ENCODE measurements around the gene FOSL2. TPM values are rescaled to one million over a fixed set of nuclear protein-coding genes. Genes with fewer than 3 reads are reported as not detected.

FOSL2 gene
- total RNA-seq, 1 donor from 2014 or later, result 185 TPM

GRCh38 chr2:28408764-28409599 lies 16.3 kb downstream of the FOSL2 start:
- peaks cover 100% of the 10 kb centered on the region in 2 donors for H3K36me3 ChIP-seq
- intact Hi-C loops (cut with DNase I), result no loop called here
- H3K4me1 ChIP-seq, result peaks cover 11 to 50% of the 10 kb centered on the region in 2 donors
- no peaks in the 10 kb centered on the region for H3K27me3 ChIP-seq
- peak overlapping the region; percentile 19 to 38 for H3K27ac ChIP-seq
- no peak for TF ChIP-seq CTCF (IDR thresholded peaks at IDR 0.05)
- DNase-seq (ENCODE audit: low spot score in 2 of 2), result no peak
- H3K4me3 ChIP-seq, result no peak overlapping the region
- no peaks in the 10 kb centered on the region for H3K9me3 ChIP-seq

- intact Hi-C loops (cut with DNase I), result no loop called here
- H3K27me3 ChIP-seq, result no peaks in the 10 kb centered on the region
- H3K27ac ChIP-seq, result no peak overlapping the region
- peaks cover 14 to 48% of the 10 kb centered on the region in 2 donors for H3K4me1 ChIP-seq
- H3K9me3 ChIP-seq, result no peaks in the 10 kb centered on the region
- H3K36me3 ChIP-seq, result peaks cover 99% of the 10 kb centered on the region in 2 donors
- no peak overlapping the region for H3K4me3 ChIP-seq
- DNase-seq (ENCODE audit: low spot score in 2 of 2), result no peak
- no peak for TF ChIP-seq CTCF (IDR thresholded peaks at IDR 0.05)
Observed at GRCh38 chr2:28411166-28411755, 18.6 kb downstream of the FOSL2 start.

GRCh38 chr2:28411956-28412609 lies 19.4 kb downstream of the FOSL2 start:
- no peak overlapping the region for H3K4me3 ChIP-seq
- H3K4me1 ChIP-seq, result peaks cover 14 to 40% of the 10 kb centered on the region in 2 donors
- H3K27me3 ChIP-seq, result no peaks in the 10 kb centered on the region
- intact Hi-C loops (cut with DNase I), result no loop called here
- no peak for TF ChIP-seq CTCF (IDR thresholded peaks at IDR 0.05)
- no peak for DNase-seq (ENCODE audit: low spot score in 2 of 2)
- H3K9me3 ChIP-seq, result no peaks in the 10 kb centered on the region
- peaks cover 90 to 91% of the 10 kb centered on the region in 2 donors for H3K36me3 ChIP-seq
- no peak overlapping the region for H3K27ac ChIP-seq

GRCh38 chr2:28412625-28413151 lies 20.0 kb downstream of the FOSL2 start:
- H3K36me3 ChIP-seq, result peaks cover 84 to 91% of the 10 kb centered on the region in 2 donors
- peaks cover 14 to 35% of the 10 kb centered on the region in 2 donors for H3K4me1 ChIP-seq

More at GRCh38 chr2:28412625-28413151, 20.0 kb downstream of the FOSL2 start:
- H3K27me3 ChIP-seq, result no peaks in the 10 kb centered on the region
- no peak overlapping the region for H3K4me3 ChIP-seq
- intact Hi-C loops (cut with DNase I), result no loop called here
- no peak for TF ChIP-seq CTCF (IDR thresholded peaks at IDR 0.05)
- no peak for DNase-seq (ENCODE audit: low spot score in 2 of 2)
- H3K9me3 ChIP-seq, result no peaks in the 10 kb centered on the region
- H3K27ac ChIP-seq, result peak overlapping the region; percentile 6 to 44

All from ascending aorta (tissue), 2 donors.